Measurements from ENCODE around the gene TNFRSF14. TPM values are rescaled to one million over a fixed set of nuclear protein-coding genes. Genes with fewer than 3 reads are reported as not detected.

Gene TNFRSF14
- total RNA-seq, 2 experiments from 2014 or later, result 15.7 to 18.5 TPM

GRCh38 chr1:2558420-2558819 lies 2.2 kb downstream of the TNFRSF14 start:
- no peaks in the 10 kb centered on the region for H4K20me1 ChIP-seq (ENCODE audit: insufficient read depth, low read length)
- no peaks in the 10 kb centered on the region for H3K9me2 ChIP-seq (ENCODE audit: insufficient read depth, low read length)
- TF ChIP-seq CTCF (conservative IDR thresholded peaks at IDR 0.05; ENCODE audit: low read length) (no peak), EZH2phosphoT487 (IDR thresholded peaks at IDR 0.05; ENCODE audit: borderline replicate concordance, low read depth, low read length) (no peak)
- H2AFZ ChIP-seq (ENCODE audit: low read length), result no peak overlapping the region
- H3K4me1 ChIP-seq (ENCODE audit: insufficient read depth, low read length, poor library complexity, severe bottlenecking), result peaks cover 20% of the 10 kb centered on the region
- CTCF ChIA-PET (ENCODE audit: unreplicated experiment), result no interaction called here
- H3K79me2 ChIP-seq (ENCODE audit: insufficient read depth, low read depth, low read length), result no peaks in the 10 kb centered on the region
- intact Hi-C loops (cut with micrococcal nuclease; ENCODE audit: unreplicated experiment), result no loop called here
- POLR2A ChIA-PET, result no interaction called here
- H3K4me2 ChIP-seq (ENCODE audit: low read length), result no peak overlapping the region
- H3K4me3 ChIP-seq (ENCODE audit: low read depth, low read length, poor library complexity, severe bottlenecking), result no peak overlapping the region
- H3K9me3 ChIP-seq (ENCODE audit: low read length), result no peaks in the 10 kb centered on the region
- no peaks in the 10 kb centered on the region for H3K36me3 ChIP-seq (ENCODE audit: insufficient read depth, low read length)
- BruUV-seq (replicated peaks), result no TSS peak
- H3K27ac ChIP-seq (ENCODE audit: low read depth, low read length, poor library complexity, severe bottlenecking), result no peak overlapping the region
- DNase-seq (ENCODE audit: low spot score), result no peak

- TF ChIP-seq EZH2phosphoT487 (IDR thresholded peaks at IDR 0.05; ENCODE audit: borderline replicate concordance, low read depth, low read length) (no peak), CTCF (conservative IDR thresholded peaks at IDR 0.05; ENCODE audit: low read length) (no peak)
- H3K27ac ChIP-seq (ENCODE audit: low read depth, low read length, poor library complexity, severe bottlenecking), result no peak overlapping the region
- H3K79me2 ChIP-seq (ENCODE audit: insufficient read depth, low read depth, low read length), result no peaks in the 10 kb centered on the region
- no peak overlapping the region for H3K4me3 ChIP-seq (ENCODE audit: low read depth, low read length, poor library complexity, severe bottlenecking)
- peaks cover 20% of the 10 kb centered on the region for H3K4me1 ChIP-seq (ENCODE audit: insufficient read depth, low read length, poor library complexity, severe bottlenecking)
- intact Hi-C loops (cut with micrococcal nuclease; ENCODE audit: unreplicated experiment), result no loop called here
- no peak for DNase-seq (ENCODE audit: low spot score)
- H3K9me2 ChIP-seq (ENCODE audit: insufficient read depth, low read length), result no peaks in the 10 kb centered on the region
- CTCF ChIA-PET (ENCODE audit: unreplicated experiment), result no interaction called here
- POLR2A ChIA-PET, result no interaction called here
- H4K20me1 ChIP-seq (ENCODE audit: insufficient read depth, low read length), result no peaks in the 10 kb centered on the region
- H3K9me3 ChIP-seq (ENCODE audit: low read length), result no peaks in the 10 kb centered on the region
- H2AFZ ChIP-seq (ENCODE audit: low read length), result no peak overlapping the region
- BruUV-seq (replicated peaks), result no TSS peak
- no peak overlapping the region for H3K4me2 ChIP-seq (ENCODE audit: low read length)
- H3K36me3 ChIP-seq (ENCODE audit: insufficient read depth, low read length), result no peaks in the 10 kb centered on the region
These were observed 2.7 kb downstream of the TNFRSF14 start for GRCh38 chr1:2558861-2559260.

GRCh38 chr1:2559509-2560298 lies 3.5 kb downstream of the TNFRSF14 start:
- no peaks in the 10 kb centered on the region for H3K36me3 ChIP-seq (ENCODE audit: insufficient read depth, low read length)
- no peaks in the 10 kb centered on the region for H4K20me1 ChIP-seq (ENCODE audit: insufficient read depth, low read length)
- H2AFZ ChIP-seq (ENCODE audit: low read length), result no peak overlapping the region
- intact Hi-C loops (cut with micrococcal nuclease; ENCODE audit: unreplicated experiment), result no loop called here
- peaks cover 20% of the 10 kb centered on the region for H3K4me1 ChIP-seq (ENCODE audit: insufficient read depth, low read length, poor library complexity, severe bottlenecking)
- no peak overlapping the region for H3K4me2 ChIP-seq (ENCODE audit: low read length)
- ChIA-PET CTCF (ENCODE audit: unreplicated experiment) (no interaction called here), POLR2A (no interaction called here)
- H3K4me3 ChIP-seq (ENCODE audit: low read depth, low read length, poor library complexity, severe bottlenecking), result no peak overlapping the region
- H3K79me2 ChIP-seq (ENCODE audit: insufficient read depth, low read depth, low read length), result no peaks in the 10 kb centered on the region
- no peaks in the 10 kb centered on the region for H3K9me2 ChIP-seq (ENCODE audit: insufficient read depth, low read length)
- TF ChIP-seq EZH2phosphoT487 (IDR thresholded peaks at IDR 0.05; ENCODE audit: borderline replicate concordance, low read depth, low read length) (no peak), CTCF (conservative IDR thresholded peaks at IDR 0.05; ENCODE audit: low read length) (no peak)
- H3K27ac ChIP-seq (ENCODE audit: low read depth, low read length, poor library complexity, severe bottlenecking), result no peak overlapping the region
- no peaks in the 10 kb centered on the region for H3K9me3 ChIP-seq (ENCODE audit: low read length)
- DNase-seq (ENCODE audit: low spot score), result no peak
- no TSS peak for BruUV-seq (replicated peaks)
